ENCODE measurements around the gene GJB1. TPM values are rescaled to one million over a fixed set of nuclear protein-coding genes. Genes with fewer than 3 reads are reported as not detected.

Gene GJB1
- total RNA-seq, 1 donor from 2014 or later, result not detected

DNA sequence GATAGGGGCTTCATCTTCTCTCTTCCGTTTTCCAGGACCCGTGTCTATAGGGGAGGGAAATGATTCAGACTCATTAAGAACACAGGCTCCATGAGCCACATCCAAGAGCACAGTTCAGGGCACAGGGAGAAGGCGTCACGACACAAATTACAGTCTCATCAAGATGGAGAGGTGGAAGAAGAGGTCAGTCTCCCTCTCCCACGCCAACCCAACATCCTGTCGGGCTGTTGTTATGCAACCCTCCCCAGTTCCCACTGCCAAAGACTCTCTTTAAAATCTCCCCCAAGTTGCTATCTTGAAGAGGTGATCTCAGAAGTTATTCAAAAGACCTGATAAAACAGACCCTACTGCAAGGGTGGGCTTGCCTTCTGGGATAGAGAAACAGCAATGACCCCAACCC is 18.3 kb downstream of the GJB1 start:
- peaks cover 24% of the 10 kb centered on the region for H3K9me3 Mint-ChIP-seq
- H3K4me1 Mint-ChIP-seq, result no peaks in the 10 kb centered on the region
- no peak for TF ChIP-seq CTCF (IDR thresholded peaks at IDR 0.05; ENCODE audit: unreplicated experiment)
- H3K36me3 Mint-ChIP-seq, result peaks cover 35% of the 10 kb centered on the region
- no peaks in the 10 kb centered on the region for H3K27me3 Mint-ChIP-seq (ENCODE audit: low read depth)
- H3K27ac Mint-ChIP-seq, result no peak overlapping the region
- no peak overlapping the region for H3K4me3 Mint-ChIP-seq
- DNase-seq (ENCODE audit: low spot score in 2 of 2, unreplicated experiment in 2 of 2), result no peak

DNA sequence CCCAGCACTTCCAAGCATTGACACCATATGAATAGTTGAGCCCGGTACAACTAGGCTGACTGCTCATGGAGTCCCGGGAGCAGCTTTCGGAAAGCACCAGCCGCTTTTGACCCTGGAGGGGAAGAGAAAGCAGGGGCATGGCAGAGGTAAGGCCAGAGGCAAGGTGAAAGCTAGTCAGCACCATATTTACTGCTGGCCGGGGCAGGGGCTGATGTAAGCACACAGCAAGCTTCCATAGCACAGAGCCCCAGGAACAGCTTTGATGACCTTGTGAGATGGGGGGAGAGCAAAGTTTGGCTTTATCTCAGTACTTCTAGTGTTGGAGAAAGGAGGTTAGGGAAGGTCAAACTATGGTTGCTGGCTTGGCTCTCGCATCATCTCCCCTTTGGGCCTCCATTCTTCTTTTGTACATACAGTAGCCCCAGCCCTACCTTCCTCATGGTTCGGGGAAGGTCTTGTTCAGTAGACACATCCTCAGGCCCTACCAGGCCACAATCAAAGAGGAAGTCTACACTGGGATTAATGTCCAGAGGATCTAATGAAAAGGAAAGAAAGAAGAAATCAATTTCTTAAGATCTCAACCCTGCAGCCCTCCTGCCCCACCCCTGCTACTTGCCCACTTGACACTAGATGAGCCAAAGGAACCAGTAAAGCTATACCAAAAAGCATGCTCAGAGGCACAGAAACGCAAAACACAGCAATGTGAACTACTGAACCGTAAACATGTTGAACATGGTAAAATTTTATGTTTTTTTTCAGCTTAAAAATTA is 21.5 kb downstream of the GJB1 start:
- no peak for TF ChIP-seq CTCF (IDR thresholded peaks at IDR 0.05; ENCODE audit: unreplicated experiment)
- Mint-ChIP-seq H3K4me1 (no peaks in the 10 kb centered on the region), H3K36me3 (peaks cover 43% of the 10 kb centered on the region), H3K9me3 (peaks cover 12% of the 10 kb centered on the region), H3K27ac (no peak overlapping the region), H3K27me3 (ENCODE audit: low read depth) (no peaks in the 10 kb centered on the region), H3K4me3 (no peak overlapping the region)
- no peak for DNase-seq (ENCODE audit: low spot score in 2 of 2, unreplicated experiment in 2 of 2)

GRCh38 chrX:71245159-71245558 is 22.1 kb downstream of the GJB1 start:
- no peak overlapping the region for H3K4me3 Mint-ChIP-seq

GRCh38 chrX:71250841-71251240 is 27.8 kb downstream of the GJB1 start:
- no peak for DNase-seq (ENCODE audit: low spot score in 2 of 2, unreplicated experiment in 2 of 2)
- H3K9me3 Mint-ChIP-seq, result peaks cover 9% of the 10 kb centered on the region
- peaks cover 20% of the 10 kb centered on the region for H3K36me3 Mint-ChIP-seq
- TF ChIP-seq CTCF (IDR thresholded peaks at IDR 0.05; ENCODE audit: unreplicated experiment), result no peak
- H3K27me3 Mint-ChIP-seq (ENCODE audit: low read depth), result no peaks in the 10 kb centered on the region
- H3K27ac Mint-ChIP-seq, result no peak overlapping the region
- peaks cover 22% of the 10 kb centered on the region for H3K4me1 Mint-ChIP-seq
- no peak overlapping the region for H3K4me3 Mint-ChIP-seq

More at GRCh38 chrX:71245159-71245558, 22.1 kb downstream of the GJB1 start:
- no peaks in the 10 kb centered on the region for H3K4me1 Mint-ChIP-seq
- no peak for DNase-seq (ENCODE audit: low spot score in 2 of 2, unreplicated experiment in 2 of 2)
- peaks cover 44% of the 10 kb centered on the region for H3K36me3 Mint-ChIP-seq
- H3K27me3 Mint-ChIP-seq (ENCODE audit: low read depth), result no peaks in the 10 kb centered on the region
- H3K9me3 Mint-ChIP-seq, result peaks cover 14% of the 10 kb centered on the region
- no peak overlapping the region for H3K27ac Mint-ChIP-seq
- no peak for TF ChIP-seq CTCF (IDR thresholded peaks at IDR 0.05; ENCODE audit: unreplicated experiment)

- TF ChIP-seq CTCF (IDR thresholded peaks at IDR 0.05; ENCODE audit: unreplicated experiment), result no peak
- H3K27me3 Mint-ChIP-seq (ENCODE audit: low read depth), result no peaks in the 10 kb centered on the region
- H3K4me1 Mint-ChIP-seq, result peaks cover 24% of the 10 kb centered on the region
- H3K9me3 Mint-ChIP-seq, result peaks cover 9% of the 10 kb centered on the region
- H3K36me3 Mint-ChIP-seq, result peaks cover 19% of the 10 kb centered on the region
- DNase-seq (ENCODE audit: low spot score in 2 of 2, unreplicated experiment in 2 of 2), result no peak
- peak overlapping the region; percentile 25 for H3K27ac Mint-ChIP-seq
- peak overlapping the region; percentile 94 for H3K4me3 Mint-ChIP-seq
Observed at GRCh38 chrX:71251466-71251973, 28.5 kb downstream of the GJB1 start.
